Endodermal cell (in vitro differentiated cells): ENCODE measurements around the gene AQP12A. TPM values are rescaled to one million over a fixed set of nuclear protein-coding genes. Genes with fewer than 3 reads are reported as not detected.

Source experiments
- DNase-seq: peaks from one replicate; pipeline ENCODE4 v3.0.0-alpha.2; 2017
- H3K27ac ChIP-seq: 2 replicates; pipeline ENCODE4 v1.5.1; 2013; ENCODE audit warnings: mild to moderate bottlenecking, low read depth, low read length, moderate library complexity
- H3K27me3 ChIP-seq: 2 replicates; pipeline ENCODE4 v1.6.1; 2013; ENCODE audit warnings: mild to moderate bottlenecking, low read length, moderate library complexity; ENCODE audit not compliant: insufficient read depth, control insufficient read depth, poor library complexity, severe bottlenecking
- H3K36me3 ChIP-seq: 2 replicates; pipeline ENCODE4 v1.7.0; 2013; ENCODE audit warnings: mild to moderate bottlenecking, low read length, moderate library complexity; ENCODE audit not compliant: control insufficient read depth, insufficient read depth
- H3K4me1 ChIP-seq: one replicate; pipeline ENCODE4 v1.7.0; 2013; ENCODE audit warnings: low read length; ENCODE audit not compliant: control insufficient read depth, insufficient read depth
- H3K4me3 ChIP-seq: 2 replicates; pipeline ENCODE4 v1.5.1; 2013; ENCODE audit warnings: mild to moderate bottlenecking, low read length, moderate library complexity
- H3K9ac ChIP-seq: 2 replicates; pipeline ENCODE4 v1.6.1; 2013; ENCODE audit warnings: mild to moderate bottlenecking, low read length, moderate library complexity; ENCODE audit not compliant: poor library complexity, severe bottlenecking; ENCODE audit errors: extremely low read depth
- H3K9me3 ChIP-seq: 2 replicates; pipeline ENCODE4 v1.6.1; 2013; ENCODE audit warnings: mild to moderate bottlenecking, low read length, moderate library complexity; ENCODE audit not compliant: control insufficient read depth
- H3K27ac Mint-ChIP-seq: 2 replicates; pipeline ENCODE4 v1.8.0; 2020; ENCODE audit warnings: mixed read lengths
- H3K27me3 Mint-ChIP-seq: 2 replicates; pipeline ENCODE4 v1.8.0; 2021; ENCODE audit warnings: mild to moderate bottlenecking, mixed read lengths; ENCODE audit not compliant: insufficient read depth
- H3K36me3 Mint-ChIP-seq: 2 replicates; pipeline ENCODE4 v1.8.0; 2020; ENCODE audit warnings: low read depth, mixed read lengths
- H3K4me1 Mint-ChIP-seq: 2 replicates; pipeline ENCODE4 v1.8.0; 2020; ENCODE audit warnings: mixed read lengths
- H3K4me3 Mint-ChIP-seq: 2 replicates; pipeline ENCODE4 v1.8.0; 2020; ENCODE audit warnings: mild to moderate bottlenecking, moderate library complexity, mixed read lengths
- H3K9me3 Mint-ChIP-seq: 2 replicates; pipeline ENCODE4 v1.8.0; 2020; ENCODE audit warnings: mild to moderate bottlenecking, mixed read lengths
- WGBS, 2 experiments: methylation state at CpG; one replicate each; pipeline versions ENCODE4 v1.1.5 to v1.1.7; 2013; ENCODE audit warnings: missing lambda C conversion rate in 2 of 2, mixed read lengths in 1 of 2; ENCODE audit not compliant: insufficient coverage in 1 of 2, insufficient read length in 1 of 2; 5-methylcytosine and 5-hydroxymethylcytosine counted together
- total RNA-seq, 2 donors: library from RNA; stranded (reverse); fragmentation: NEBNext Ultra II Directional in 1 of 2; extraction: Animal tissue kit (Norgen Biotek cat#: 25700) in 1 of 2; gene quantifications; 2 replicates in 1 of 2; 3 replicates in 1 of 2; pipeline ENCODE4 v1.2.1, GENCODE V29; 2021
- TF ChIP-seq, protein P1 (sequence below): fragments of 200-600 bp; sonication (generic); conservative IDR thresholded peaks from 2 replicates; pipeline ENCODE4 v1.5.0; 2021; ENCODE audit warnings: antibody characterized with exemption, mild to moderate bottlenecking

AQP12A gene
- total RNA-seq, 2 donors from 2014 or later = not detected

DNA sequence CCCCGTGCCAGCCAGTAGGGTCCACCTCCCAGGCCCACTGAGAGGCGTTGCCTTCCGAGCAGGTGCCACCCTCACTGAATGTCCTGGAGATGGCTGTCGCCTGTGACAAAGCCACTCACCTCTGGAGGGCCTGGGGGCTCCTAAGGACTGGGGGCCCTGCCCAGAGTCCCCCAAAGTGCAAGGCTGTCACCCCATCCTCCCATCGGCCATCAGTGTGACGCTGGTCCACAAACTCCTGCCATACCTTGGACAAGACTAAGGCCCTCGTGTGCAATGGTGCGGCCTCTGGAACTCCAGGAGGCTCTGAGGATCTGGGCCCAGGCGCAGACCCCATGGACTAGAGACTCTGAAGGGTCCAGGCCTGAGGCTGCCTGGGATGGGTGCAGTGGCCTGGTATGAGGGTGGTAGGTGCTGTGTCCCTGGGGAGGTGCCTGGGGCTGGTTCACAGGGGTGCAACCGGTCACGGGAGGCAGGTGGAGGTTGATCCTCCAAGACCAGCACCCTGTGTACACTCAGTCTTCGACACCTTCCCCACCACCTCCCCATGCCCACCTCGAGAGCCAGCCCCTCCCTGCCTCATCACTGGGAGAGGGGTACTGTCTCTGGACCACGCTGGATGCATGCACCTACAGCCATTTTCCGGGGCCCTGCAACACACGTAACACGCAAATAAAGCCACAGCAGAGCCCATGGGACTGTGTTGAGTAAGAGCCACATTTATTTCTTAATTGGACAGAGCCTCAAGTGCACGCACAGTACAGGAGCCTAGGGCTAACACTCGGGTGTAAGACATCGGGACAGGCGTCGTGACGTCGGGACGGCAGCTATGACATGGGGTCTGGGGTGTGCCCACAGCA, 21.6 kb downstream of the AQP12A start:
- Mint-ChIP-seq H3K36me3 (no peaks in the 10 kb centered on the region), H3K4me1 (no peaks in the 10 kb centered on the region), H3K4me3 (no peak overlapping the region), H3K27me3 (no peaks in the 10 kb centered on the region), H3K9me3 (no peaks in the 10 kb centered on the region), H3K27ac (peak overlapping the region; percentile 40)
- Histone ChIP-seq H3K27ac (no peak overlapping the region), H3K4me1 (no peaks in the 10 kb centered on the region), H3K27me3 (no peaks in the 10 kb centered on the region), H3K9me3 (no peaks in the 10 kb centered on the region), H3K36me3 (no peaks in the 10 kb centered on the region), H3K9ac (no peak overlapping the region), H3K4me3 (no peak overlapping the region)
- DNase-seq = no peak
- TF ChIP-seq, protein P1, sequence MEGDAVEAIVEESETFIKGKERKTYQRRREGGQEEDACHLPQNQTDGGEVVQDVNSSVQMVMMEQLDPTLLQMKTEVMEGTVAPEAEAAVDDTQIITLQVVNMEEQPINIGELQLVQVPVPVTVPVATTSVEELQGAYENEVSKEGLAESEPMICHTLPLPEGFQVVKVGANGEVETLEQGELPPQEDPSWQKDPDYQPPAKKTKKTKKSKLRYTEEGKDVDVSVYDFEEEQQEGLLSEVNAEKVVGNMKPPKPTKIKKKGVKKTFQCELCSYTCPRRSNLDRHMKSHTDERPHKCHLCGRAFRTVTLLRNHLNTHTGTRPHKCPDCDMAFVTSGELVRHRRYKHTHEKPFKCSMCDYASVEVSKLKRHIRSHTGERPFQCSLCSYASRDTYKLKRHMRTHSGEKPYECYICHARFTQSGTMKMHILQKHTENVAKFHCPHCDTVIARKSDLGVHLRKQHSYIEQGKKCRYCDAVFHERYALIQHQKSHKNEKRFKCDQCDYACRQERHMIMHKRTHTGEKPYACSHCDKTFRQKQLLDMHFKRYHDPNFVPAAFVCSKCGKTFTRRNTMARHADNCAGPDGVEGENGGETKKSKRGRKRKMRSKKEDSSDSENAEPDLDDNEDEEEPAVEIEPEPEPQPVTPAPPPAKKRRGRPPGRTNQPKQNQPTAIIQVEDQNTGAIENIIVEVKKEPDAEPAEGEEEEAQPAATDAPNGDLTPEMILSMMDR = no peak
- WGBS, 2 experiments = 91 to 94% methylated on average over 17 to 25 of the region's 25 CpGs

DNA sequence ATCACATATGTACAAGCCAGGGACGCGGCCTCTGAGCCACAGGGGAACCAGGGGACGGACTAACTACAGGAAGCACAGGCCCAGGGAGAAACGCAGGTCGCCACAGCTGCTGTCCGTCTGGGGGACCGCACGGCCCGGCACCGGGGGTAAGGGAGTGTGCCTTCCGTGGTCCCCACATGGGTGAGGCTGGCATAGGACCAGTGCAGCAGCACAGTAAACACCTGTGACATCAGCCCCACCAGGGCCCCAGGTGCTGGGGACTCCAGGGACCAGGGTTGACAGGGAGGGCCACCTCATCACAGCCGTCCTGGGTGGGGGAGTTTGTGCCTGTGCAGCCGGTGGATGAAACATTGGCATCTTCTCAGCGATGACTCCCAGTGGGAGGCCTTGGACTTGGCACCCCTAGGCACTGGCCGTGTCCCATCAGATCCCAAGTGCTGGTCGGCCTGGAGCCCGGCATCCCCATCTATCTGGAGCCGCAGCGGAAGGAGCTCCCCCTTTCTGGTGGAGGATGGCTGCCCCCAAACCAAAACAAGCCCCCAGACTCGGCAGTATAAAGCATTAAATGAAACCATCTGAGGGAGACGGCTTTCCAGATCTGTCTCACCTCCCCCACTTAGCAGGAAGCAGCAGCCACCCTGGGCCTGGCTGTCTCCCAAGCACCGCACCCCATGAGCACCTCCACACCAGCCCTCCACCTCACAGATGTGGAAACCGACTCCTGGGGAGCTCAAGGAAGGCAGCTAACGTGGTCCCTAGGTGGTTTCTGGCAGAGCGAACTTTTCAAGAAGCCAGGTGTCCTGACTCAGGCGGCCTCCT, 22.5 kb downstream of the AQP12A start:
- Mint-ChIP-seq H3K4me3 (no peak overlapping the region), H3K27ac (peak overlapping the region; percentile 40)
- 94 to 95% methylated on average over 16 to 26 of the region's 26 CpGs for WGBS, 2 experiments

More for the DNA sequence above, 22.5 kb downstream of the AQP12A start:
- Histone ChIP-seq H3K36me3 (no peaks in the 10 kb centered on the region), H3K4me1 (no peaks in the 10 kb centered on the region), H3K9ac (no peak overlapping the region), H3K27me3 (no peaks in the 10 kb centered on the region), H3K9me3 (no peaks in the 10 kb centered on the region), H3K27ac (no peak overlapping the region), H3K4me3 (no peak overlapping the region)
- Mint-ChIP-seq H3K36me3 (no peaks in the 10 kb centered on the region), H3K27me3 (no peaks in the 10 kb centered on the region), H3K9me3 (no peaks in the 10 kb centered on the region), H3K4me1 (no peaks in the 10 kb centered on the region)
- no peak for DNase-seq
- TF ChIP-seq, protein P1 = no peak
